Adrenal gland (tissue), 12 donors: ENCODE measurements around the gene DPP10. TPM values are rescaled to one million over a fixed set of nuclear protein-coding genes. Genes with fewer than 3 reads are reported as not detected.

Experiments
- DNase-seq, 7 donors: peaks; one replicate each; pipeline ENCODE4 v3.0.0-alpha.2; 2019 to 2020
- H3K27ac ChIP-seq, 5 donors: fragments of 200-600 bp; sonication (generic) in 4 of 5; 1 replicate in 3 of 5; 2 replicates in 2 of 5; pipeline versions ENCODE4 v1.5.1 to v1.8.0; 2016 to 2020; ENCODE audit warnings: mild to moderate bottlenecking in 1 of 5
- H3K27me3 ChIP-seq: fragments of 200-600 bp; 2 replicates; pipeline ENCODE4 v1.8.0; 2021
- H3K36me3 ChIP-seq, 2 donors: fragments of 200-600 bp; replicated peaks in 1 of 2; 1 replicate in 1 of 2; 2 replicates in 1 of 2; pipeline versions ENCODE4 v1.5.1 to v1.8.0; 2018 to 2022
- H3K4me1 ChIP-seq, 2 donors: fragments of 200-600 bp; replicated peaks in 1 of 2; 1 replicate in 1 of 2; 2 replicates in 1 of 2; pipeline versions ENCODE4 v1.5.1 to v1.8.0; 2018 to 2021
- H3K4me3 ChIP-seq, 4 donors: fragments of 200-600 bp; sonication (generic) in 3 of 4; one replicate each; pipeline ENCODE4 v1.5.1; 2016 to 2018
- H3K9me3 ChIP-seq, 3 donors: fragments of 200-600 bp; sonication (generic) in 1 of 3; replicated peaks in 1 of 3; 1 replicate in 2 of 3; 2 replicates in 1 of 3; pipeline versions ENCODE4 v1.5.1 to v1.8.0; 2016 to 2021
- CTCF ChIP-seq, 6 experiments: fragments of 450-650 bp in 4 of 6; fragments of 200-600 bp in 2 of 6; sonication (generic) in 1 of 6; IDR thresholded peaks; 1 replicate in 5 of 6; 2 replicates in 1 of 6; pipeline versions ENCODE4 v1.5.1 to v1.8.0; 2016 to 2021; ENCODE audit warnings: antibody characterized with exemption in 6 of 6, mild to moderate bottlenecking in 2 of 6, moderate library complexity in 1 of 6
- POLR2A ChIP-seq, 2 donors: fragments of 450-650 bp; IDR thresholded peaks; one replicate each; pipeline ENCODE4 v1.6.1; 2017; ENCODE audit warnings: antibody characterized with exemption in 2 of 2, mild to moderate bottlenecking in 2 of 2, moderate library complexity in 1 of 2
- WGBS, 4 donors: extraction: QIAGEN DNeasy Blood & Tissue Kit in 2 of 4; methylation state at CpG; one replicate each; pipeline versions ENCODE4 v1.1.5 to v1.1.7; 2013 to 2017; 5-methylcytosine and 5-hydroxymethylcytosine counted together
- intact Hi-C, 2 donors: fragments of 100-400 bp; cut with DNase I; formaldehyde crosslinking; loops; one replicate each; pipeline versions ENCODE4 v1.14.1 to v1.15.0; 2022 to 2023
- polyA plus RNA-seq, 3 donors: library from polyadenylated mRNA; stranded (reverse); fragments of 200-250 nt in 2 of 3; fragments of 350-450 nt in 1 of 3; fragmentation: Illumina TruSeq in 1 of 3; extraction: RNeasy Lipid Tissue Mini Kit (QIAGEN cat#74804) in 1 of 3; gene quantifications; one replicate each; pipeline ENCODE4 v1.2.3, GENCODE V29; 2013 to 2014
- total RNA-seq, 9 donors: library from RNA; depleted of rRNA in 4 of 9; stranded (reverse); fragments of >200 nt in 4 of 9; fragments of 120-200 nt in 1 of 9; fragmentation: NEBNext Ultra II Directional in 1 of 9; extraction: Animal tissue kit (Norgen Biotek cat#: 25700) in 1 of 9; gene quantifications; one replicate each; pipeline versions ENCODE4 v1.1.0 to v1.2.4, GENCODE V29; 2013 to 2023
- donor health status: healthy with polysubstance abuse.
- donor health status: Bipolar disorder and iron deficiency.
- donor health status: DM: yes; HTN: yes; CAD: no.
- donor health status: DM: no; HTN: no; CAD: no.
- donor health status: DM: no; HTN: no; CAD: no.
- donor health status: DM: yes; HTN: yes; CAD: no.

Gene DPP10
- total and polyA plus RNA-seq, 12 donors, result 5.2 to 257 (median 32.0) TPM

GRCh38 chr2:114787486-114787885, 345.0 kb downstream of the DPP10 start:
- H3K27ac ChIP-seq, result no peak overlapping the region
- no peaks in the 10 kb centered on the region for H3K4me1 ChIP-seq
- H3K9me3 ChIP-seq, result no peaks in the 10 kb centered on the region
- H3K4me3 ChIP-seq, result no peak overlapping the region
- H3K36me3 ChIP-seq, result no peaks in the 10 kb centered on the region
- no peaks in the 10 kb centered on the region for H3K27me3 ChIP-seq
- no peak for DNase-seq
- intact Hi-C loops, result no loop called here
- TF ChIP-seq CTCF (IDR thresholded peaks at IDR 0.05) (no peak), POLR2A (IDR thresholded peaks at IDR 0.05) (no peak)
- WGBS, 4 donors, result 78 to 90% (median 85%) methylated on average over 3 of the region's 3 CpGs

- Histone ChIP-seq H3K27me3 (no peaks in the 10 kb centered on the region), H3K36me3 (no peaks in the 10 kb centered on the region), H3K4me1 (no peaks in the 10 kb centered on the region), H3K27ac (no peak overlapping the region), H3K4me3 (no peak overlapping the region), H3K9me3 (no peaks in the 10 kb centered on the region)
- intact Hi-C loops, result no loop called here
- DNase-seq, result no peak
- no peak for TF ChIP-seq CTCF (IDR thresholded peaks at IDR 0.05)
- no peak for TF ChIP-seq POLR2A (IDR thresholded peaks at IDR 0.05)
- WGBS, 4 donors, result 67 to 92% (median 80%) methylated on average over 1 of the region's 1 CpG
Observed at GRCh38 chr2:114789989-114790388, 347.5 kb downstream of the DPP10 start.

GRCh38 chr2:114797540-114797939, 355.1 kb downstream of the DPP10 start:
- intact Hi-C loops, result no loop called here
- Histone ChIP-seq H3K4me1 (no peaks in the 10 kb centered on the region), H3K4me3 (no peak overlapping the region), H3K9me3 (no peaks in the 10 kb centered on the region), H3K36me3 (no peaks in the 10 kb centered on the region), H3K27me3 (no peaks in the 10 kb centered on the region), H3K27ac (no peak overlapping the region)
- 66 to 81% (median 69%) methylated on average over 4 of the region's 4 CpGs for WGBS, 4 donors
- no peak for DNase-seq
- TF ChIP-seq CTCF (IDR thresholded peaks at IDR 0.05) (no peak), POLR2A (IDR thresholded peaks at IDR 0.05) (no peak)

GRCh38 chr2:114797942-114798341, 355.5 kb downstream of the DPP10 start:
- TF ChIP-seq CTCF (IDR thresholded peaks at IDR 0.05) (no peak), POLR2A (IDR thresholded peaks at IDR 0.05) (no peak)
- no peak overlapping the region for H3K27ac ChIP-seq
- no peak for DNase-seq
- no peaks in the 10 kb centered on the region for H3K9me3 ChIP-seq
- intact Hi-C loops, result no loop called here
- 24 to 32% (median 27%) methylated on average over 2 of the region's 2 CpGs for WGBS, 4 donors
- H3K36me3 ChIP-seq, result no peaks in the 10 kb centered on the region
- no peaks in the 10 kb centered on the region for H3K4me1 ChIP-seq
- H3K4me3 ChIP-seq, result no peak overlapping the region
- no peaks in the 10 kb centered on the region for H3K27me3 ChIP-seq
